HG02623 (cell line): ENCODE results near the gene BTNL8.
"Not testable (repeated sequence)": the region's sequence is repeated elsewhere in the genome, so short reads cannot be mapped to it uniquely, and the experiment has no call there.

Experiments used
- ATAC-seq: cut with Tn5 transposase; IDR thresholded peaks from one replicate; pipeline ENCODE4 v1.9.1; 2021; ENCODE audit warnings: moderate library complexity; ENCODE audit not compliant: unreplicated experiment

The BTNL8 gene

DNA sequence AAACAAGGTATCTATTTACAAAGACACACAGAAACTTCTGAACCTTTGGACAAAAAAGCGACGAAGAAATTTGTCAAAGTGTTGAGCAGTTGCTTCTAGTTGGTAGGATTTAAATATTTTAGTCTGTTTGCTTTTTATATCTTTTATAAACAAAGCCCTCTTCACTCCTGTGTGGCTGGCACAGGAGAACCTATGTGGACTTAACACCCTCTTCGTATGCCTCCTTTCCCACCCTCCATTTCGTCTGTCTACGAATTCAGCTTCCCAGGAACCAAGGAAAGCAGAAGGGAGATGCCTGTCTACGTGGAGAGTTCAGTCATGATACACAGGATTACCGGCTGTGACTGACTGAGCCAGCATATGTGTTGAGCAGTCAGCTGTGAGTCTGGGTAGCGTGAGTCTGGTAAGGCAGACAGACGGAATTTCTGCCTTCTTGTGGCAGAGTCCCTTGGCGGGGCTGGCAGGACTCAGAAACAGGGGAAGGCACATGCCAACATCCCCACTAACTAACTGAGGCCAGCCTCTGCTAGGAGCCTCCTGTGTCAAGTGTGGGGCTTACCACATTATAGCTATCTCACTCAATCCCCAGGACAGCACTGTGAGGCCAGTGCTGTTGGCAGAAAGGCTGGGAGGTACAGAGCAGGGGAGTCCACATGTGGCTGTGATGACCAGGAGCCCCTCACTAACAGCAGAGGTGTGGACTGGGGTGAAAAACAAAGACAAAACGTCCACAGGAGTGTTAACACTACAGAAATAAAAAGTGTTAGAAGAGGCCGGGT is 24.0 kb upstream of the BTNL8 start:
- ATAC-seq = no peak

DNA sequence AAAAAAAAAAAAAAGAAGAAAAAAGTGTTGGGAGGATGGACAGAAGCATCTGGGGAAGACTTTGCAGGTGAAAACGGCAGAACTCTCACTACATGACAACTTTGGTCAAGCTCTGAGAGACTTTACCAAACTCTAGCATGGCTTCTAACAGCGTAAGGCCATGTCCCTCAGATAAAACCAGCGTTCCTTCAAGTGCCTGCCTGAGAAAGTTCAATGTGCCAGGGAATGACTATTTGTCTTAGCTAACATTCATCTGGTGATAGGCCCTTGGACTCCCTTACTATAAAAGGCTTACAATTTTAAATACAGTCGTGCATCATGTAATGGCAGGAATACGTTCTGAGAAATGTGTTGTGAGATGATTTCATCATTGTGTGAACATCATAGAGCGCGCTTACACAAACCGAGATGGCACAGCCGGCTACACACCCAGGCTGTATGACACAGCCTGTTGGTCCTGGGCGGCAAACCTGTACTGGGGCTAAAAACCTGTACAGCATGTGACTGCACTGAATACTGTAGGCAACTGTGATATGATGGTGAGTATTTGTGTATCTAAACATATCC is 23.0 kb upstream of the BTNL8 start:
- no peak for ATAC-seq

DNA sequence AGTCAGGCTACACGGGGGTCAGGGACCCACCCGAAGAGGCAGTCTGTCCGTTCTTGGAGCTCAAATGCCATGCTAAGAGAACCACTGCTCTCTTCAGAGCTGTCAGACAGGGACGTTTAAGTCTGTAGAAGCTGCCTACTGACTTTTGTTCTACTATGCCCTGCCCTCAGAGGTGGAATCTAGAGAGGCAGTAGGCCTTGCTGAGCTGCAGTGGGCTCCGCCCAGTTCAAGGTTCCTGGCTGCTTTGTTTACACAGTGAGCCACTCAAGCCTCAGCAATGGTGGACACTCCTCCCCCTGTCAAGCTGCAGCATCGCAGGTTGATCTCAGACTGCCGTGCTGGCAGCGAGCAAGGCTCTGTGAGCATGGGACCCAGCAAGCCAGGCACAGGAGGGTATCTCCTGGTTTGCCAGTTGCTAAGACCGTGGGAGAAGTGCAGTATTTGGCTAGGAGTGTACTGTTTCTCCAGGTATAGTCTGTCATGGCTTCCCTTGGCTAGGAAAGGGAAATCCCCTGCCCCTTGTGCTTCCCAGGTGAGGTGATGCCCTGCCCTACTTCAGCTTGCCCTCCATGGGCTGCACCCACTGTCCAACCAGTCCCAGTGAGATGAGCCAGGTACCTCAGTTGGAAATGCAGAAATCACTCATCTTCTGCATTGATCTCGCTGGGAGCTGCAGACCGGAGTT is 13.0 kb upstream of the BTNL8 start:
- not testable (repeated sequence) for ATAC-seq

DNA sequence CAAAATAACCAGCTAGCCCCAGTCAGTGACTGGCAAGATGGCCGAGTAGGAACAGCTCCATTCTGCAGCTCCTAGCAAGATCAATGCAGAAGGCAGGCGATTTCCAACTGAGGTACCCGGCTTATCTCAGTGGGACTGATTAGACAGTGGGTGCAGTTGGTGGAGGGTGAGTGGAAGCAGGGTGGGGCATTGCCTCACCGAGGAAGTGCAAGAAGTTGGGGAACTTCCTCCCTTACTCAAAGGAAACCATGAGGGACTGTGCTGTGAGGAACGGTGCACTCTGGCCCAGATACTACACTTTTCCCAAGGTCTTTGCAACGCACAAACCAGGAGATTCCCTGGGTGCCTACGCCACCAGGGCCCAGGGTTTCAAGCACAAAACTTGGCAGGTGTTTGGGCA is 9.6 kb upstream of the BTNL8 start:
- ATAC-seq = no peak

DNA sequence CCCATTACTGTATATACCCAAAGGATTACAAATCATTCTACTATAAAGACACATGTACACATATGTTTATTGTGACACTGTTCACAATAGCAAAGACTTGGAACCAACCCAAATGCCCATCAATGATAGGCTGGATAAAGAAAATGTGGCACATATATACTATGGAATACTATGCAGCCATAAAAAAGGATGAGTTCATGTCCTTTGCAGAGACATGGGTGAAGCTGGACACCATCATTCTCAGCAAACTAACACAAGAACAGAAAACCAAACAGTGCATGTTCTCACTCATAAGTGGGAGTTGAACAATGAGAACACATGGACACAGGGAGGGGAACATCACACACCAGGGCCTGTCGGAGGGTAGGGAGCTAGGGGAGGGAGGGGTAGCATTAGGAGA is 3.6 kb upstream of the BTNL8 start:
- not testable (repeated sequence) for ATAC-seq

DNA sequence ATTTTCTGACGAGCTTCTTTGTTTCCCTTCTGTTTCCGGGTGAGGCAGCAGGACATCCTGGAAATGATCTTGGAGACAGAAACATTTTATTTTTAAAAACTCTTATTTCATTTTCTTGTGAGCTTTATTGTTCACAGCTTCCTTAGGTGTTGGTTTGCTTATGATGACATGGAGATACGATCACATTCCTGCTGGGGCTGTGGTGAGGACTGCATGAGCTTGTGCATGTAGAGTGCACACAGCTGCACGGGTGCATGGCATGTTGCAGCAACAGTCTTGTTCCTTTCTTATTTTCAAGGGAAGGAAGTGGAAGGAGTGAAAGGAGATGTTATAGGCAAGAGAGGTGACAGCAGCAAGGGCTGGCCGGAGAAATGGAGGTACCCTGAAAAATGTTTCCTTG is 1.2 kb downstream of the BTNL8 start:
- ATAC-seq = no peak

DNA sequence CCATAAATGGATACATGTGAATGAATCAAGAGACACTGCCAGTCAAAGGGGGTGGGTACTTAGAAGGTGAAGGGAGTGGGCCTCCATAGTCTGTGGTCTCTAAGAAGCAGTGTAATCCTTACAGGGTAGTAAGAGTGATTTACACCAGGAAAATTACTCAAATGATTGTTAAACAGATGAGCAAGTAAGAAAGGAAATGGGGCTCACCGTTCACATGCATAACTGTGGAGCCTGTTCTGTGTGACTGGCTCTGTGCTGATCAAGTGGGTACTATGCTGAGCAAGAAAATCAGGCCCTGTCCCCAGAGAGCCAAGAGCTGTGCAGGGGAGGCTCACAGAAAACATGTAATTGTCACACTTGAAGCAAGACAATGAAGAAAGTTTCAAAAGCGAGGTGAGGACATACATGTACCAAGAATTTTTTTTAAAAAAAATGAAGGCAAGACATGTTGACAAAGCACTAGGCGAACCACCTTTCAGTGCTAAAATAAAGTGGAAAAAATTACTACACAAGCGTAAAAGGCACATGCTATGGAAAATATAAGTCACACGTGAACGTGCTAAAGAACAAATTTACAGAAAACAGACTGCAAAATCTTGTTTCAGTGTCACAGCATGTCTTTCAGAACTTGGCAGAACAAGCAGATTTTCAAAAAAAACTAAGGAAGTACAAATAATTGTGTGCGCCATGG is 2.5 kb downstream of the BTNL8 start:
- no peak for ATAC-seq

DNA sequence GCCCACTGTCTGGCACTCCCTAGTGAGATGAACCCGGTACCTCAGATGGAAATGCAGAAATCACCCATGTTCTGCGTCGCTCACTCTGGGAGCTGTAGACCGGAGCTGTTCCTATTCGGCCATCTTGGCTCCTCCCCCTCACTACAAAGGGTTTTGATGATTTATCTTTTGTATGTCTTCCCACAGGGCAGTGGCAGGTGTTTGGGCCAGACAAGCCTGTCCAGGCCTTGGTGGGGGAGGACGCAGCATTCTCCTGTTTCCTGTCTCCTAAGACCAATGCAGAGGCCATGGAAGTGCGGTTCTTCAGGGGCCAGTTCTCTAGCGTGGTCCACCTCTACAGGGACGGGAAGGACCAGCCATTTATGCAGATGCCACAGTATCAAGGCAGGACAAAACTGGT is 9.4 kb downstream of the BTNL8 start:
- no peak for ATAC-seq

DNA sequence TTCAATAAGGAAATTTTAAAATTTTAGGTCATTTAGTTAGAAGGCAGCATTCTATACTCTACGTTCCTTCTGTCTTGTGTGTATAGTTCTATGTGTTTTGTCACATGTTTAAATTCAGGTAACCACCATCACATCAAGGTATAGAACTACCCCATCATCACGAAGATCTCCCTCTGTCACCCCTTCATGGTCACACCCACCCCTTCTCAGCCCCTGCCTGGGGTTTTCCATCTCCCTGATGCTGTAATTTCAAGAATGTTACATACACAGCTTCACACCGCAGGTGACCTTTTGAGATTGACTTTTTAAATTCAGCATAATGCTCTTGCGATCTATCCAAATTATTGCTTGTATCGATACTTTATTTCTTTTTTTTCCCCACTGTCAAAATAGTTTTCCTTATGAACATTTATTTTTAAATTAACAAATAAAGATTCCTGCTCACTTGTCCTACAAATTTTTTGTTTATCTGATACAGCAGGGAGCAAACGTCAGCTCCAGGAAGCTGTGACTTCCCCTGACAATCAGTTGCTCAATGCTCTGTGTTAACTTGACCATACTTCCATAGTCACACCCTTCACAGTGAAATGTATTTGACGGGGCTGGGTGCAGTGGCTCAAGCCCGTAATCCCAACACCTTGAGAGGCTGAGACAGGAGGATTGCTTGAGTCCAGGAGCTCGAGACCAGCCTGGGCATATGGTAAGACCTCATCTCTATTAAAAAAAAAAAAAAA is 10.2 kb downstream of the BTNL8 start:
- no peak for ATAC-seq

DNA sequence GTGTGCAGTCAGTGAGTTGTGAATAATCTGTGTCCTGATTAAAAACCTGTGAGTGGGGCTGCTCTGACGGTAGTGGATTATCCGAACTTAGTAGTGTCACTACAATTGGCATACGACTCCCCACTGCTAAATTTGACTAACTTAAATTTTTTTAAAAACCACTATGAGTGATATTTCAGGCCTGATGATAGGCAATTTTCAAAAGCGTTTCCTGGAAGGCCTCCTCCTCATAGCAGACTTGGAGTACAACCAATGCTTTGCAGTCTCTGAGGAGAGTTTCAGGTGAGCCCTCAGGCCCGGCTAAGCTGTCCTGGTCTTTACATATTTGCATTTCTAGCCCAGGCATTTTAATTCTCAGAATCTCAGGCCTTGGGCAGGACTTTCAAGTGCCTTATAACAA is 10.8 kb downstream of the BTNL8 start:
- ATAC-seq = no peak

DNA sequence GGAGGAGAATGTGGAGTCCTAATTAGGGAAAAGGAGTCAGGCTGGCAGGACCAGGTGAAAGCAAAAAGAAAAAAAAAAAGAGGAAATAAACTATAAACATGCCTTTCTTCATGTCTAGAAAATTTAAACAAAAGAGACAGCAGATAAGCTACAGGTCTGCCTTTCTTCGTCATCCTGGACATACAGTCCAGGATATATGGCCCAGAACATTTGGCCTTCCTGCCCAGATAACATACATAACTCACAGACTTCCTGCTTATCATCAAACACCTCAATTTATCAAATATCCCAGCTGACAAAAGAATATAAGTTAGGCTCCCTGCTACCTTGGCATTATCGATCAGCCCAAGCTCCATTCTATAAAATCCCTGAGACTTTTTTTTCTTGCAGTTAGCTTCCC is 11.2 kb downstream of the BTNL8 start:
- no peak for ATAC-seq

DNA sequence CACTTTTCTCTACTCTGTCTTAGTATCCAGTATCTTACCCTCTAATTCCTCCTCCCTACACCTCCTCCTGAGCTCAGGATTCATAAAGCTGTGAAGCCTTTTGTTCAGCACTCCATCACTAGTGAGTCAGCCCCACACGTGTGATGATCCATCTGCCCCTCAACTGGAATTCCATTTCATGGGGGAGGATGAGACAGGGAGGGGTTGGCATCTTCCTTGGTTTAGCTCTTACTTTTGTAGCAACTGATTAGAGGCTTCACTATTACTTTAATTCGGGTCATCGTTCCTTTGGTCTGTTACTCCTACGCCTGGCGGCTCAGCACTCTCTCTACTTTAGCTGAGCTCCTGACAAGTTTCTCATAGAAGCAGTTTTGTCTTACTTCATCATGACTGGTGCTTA is 11.8 kb downstream of the BTNL8 start:
- no peak for ATAC-seq

DNA sequence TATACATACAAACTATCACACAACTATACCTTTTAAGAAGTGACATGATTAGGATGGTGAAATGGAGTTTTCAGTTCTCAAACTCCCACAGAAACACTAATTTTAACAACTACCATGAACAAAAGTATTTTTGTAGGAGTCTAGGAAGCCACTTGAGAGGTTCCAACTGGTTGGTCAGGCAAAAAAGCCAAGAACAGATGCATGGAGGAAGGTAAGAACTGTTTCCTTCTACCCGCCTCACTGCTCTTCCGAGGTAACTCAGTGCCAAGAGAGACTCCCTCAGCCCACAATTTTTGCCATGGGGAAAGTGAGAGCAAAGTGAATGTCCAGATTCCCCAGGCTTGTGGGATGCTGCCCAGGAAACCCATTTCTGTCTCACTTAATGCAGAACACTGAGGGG is 15.7 kb downstream of the BTNL8 start:
- ATAC-seq = no peak

DNA sequence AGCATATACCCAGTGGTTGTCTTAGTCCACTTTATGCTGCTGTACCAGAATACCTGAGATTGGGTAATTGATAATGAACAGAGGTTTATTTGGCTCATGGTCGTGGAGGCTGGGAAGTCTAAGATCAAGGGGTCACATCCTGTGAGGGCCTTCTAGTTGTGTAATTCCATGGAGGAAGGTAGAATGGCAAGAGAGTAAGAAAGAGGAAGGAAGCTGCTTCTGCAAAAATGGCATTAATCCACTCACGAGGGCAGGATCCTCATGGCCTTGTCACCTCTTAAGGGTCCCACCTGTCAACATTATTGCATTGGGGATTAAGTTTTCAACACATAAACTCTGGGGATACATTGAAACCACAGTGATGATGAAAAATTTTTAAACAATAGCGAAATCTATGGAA is 17.0 kb downstream of the BTNL8 start:
- no peak for ATAC-seq

DNA sequence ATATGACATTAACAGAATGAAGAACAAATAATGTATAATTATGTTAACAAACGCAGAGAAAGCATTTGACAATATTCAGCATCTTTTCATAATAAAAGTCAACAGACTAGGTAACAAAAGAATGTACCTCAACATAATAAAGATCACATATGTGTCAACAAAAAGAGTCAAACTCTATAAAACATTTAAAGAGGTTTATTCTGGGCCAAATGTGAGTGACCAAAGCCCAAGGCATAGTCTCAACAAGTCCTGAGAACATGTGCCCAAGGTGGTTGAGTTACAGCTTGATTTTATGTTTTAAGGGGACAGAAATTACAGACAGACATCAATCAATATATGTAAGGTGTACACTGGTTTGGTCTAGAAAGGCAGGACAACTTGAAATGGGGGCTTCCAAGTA is 19.4 kb downstream of the BTNL8 start:
- ATAC-seq = no peak

DNA sequence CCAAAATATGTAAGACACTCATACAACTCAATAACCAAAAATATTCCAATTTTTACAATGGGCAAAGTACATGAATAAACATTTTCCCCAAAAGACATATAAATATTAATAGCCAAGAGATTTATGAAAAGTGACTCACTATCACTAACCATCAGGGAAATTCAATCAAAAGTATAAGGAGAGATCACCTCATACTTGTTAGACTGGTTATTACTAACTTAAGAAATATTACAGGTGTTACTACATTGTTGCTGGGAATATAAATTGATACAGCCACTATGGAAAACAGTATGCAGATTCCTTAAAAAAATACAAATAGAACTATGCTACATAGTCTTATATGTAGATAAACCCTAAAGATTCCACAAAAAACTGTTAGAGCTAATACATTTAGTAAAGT is 21.8 kb downstream of the BTNL8 start:
- ATAC-seq = no peak

DNA sequence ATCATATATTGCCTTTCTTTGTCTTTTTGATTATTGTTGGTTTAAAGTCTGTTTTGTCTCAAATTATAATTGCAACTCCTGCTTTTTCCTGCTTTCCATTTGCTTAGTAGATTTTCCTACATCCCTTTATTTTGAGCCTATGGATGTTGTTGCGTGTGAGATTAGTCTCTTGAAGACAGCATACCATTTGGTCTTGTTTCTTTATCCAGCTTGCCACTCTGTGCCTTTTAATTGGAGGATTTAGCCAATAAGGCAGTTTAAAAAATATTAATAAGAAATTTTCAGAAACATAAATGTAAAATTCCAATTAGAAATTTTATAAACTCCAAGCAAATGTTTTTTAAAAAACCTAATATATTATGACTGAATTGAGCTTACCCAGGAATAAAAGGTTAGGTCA is 24.0 kb downstream of the BTNL8 start:
- no peak for ATAC-seq

DNA sequence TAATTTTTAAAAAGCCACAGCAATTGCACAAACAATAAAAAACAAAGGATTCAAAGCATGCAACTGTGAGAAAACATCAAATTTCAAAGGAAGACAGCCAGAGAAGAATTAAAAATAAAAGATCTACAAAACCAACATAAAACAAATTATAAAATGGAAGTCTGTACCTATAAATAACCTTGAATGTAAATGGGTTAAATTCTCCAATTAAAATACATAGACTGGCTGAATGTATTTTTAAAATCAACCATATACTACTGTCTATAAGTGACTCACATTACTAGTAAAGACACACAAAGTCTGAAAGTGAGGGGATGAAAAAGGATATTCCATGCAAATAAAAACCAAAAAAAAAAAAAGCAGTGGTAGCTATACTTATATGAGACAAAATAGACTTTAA is 33.7 kb downstream of the BTNL8 start:
- ATAC-seq = no peak

DNA sequence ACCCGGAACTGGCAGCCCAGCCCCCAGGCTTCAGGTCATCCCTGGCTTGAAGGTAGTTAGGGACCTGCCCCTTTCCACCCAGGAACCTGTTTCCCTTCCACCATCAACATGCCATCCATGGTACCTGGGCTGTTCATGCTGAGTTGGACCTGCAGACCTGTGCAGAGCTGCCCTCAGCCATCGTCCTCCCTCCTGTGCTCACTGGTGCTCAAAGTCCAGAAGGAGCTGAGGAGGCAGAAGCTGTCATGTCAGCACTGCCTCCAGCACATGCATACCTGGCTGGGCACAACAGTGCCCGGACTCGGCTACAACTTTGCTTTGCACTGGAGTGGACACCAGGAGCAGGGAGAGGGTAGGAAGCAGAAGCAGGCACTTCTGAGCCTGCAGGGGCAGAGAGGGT is 36.2 kb downstream of the BTNL8 start:
- no peak for ATAC-seq

DNA sequence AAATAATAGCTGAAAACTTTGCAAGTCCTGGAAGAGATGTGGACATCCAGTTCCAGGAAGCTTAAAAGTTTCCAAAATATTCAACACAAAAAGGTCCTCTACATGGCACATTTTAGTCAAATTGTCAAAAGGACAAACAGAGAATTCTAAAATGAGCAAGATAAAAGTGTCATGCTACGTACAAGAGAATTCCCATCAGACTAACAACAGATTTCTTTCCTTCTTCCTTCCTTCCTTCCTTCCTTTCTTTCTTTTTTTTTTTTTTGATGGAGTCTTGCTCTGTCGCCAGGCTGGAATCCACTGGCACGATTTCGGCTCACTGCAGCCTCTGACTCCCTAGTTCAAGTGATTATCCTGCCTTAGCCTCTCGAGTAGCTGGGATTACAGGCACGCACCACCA is 39.3 kb downstream of the BTNL8 start:
- ATAC-seq = no peak

DNA sequence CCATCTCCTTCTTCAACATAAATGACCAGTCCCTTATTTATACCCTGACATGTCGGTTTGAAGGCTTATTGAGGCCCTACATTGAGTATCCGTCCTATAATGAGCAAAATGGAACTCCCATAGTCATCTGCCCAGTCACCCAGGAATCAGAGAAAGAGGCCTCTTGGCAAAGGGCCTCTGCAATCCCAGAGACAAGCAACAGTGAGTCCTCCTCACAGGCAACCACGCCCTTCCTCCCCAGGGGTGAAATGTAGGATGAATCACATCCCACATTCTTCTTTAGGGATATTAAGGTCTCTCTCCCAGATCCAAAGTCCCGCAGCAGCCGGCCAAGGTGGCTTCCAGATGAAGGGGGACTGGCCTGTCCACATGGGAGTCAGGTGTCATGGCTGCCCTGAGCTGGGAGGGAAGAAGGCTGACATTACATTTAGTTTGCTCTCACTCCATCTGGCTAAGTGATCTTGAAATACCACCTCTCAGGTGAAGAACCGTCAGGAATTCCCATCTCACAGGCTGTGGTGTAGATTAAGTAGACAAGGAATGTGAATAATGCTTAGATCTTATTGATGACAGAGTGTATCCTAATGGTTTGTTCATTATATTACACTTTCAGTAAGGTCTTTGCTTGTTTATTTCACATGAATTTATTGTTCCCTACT is 51.5 kb downstream of the BTNL8 start:
- ATAC-seq = no peak
